HG03469 (cell line): ENCODE data around the gene PAPOLA.
"Not testable (repeated sequence)": the region's sequence is repeated elsewhere in the genome, so short reads cannot be mapped to it uniquely, and the experiment has no call there.

Source experiments
- ATAC-seq: cut with Tn5 transposase; IDR thresholded peaks from one replicate; pipeline ENCODE4 v1.9.1; 2021; ENCODE audit warnings: mild to moderate bottlenecking, moderate library complexity, moderate number of reproducible peaks; ENCODE audit not compliant: unreplicated experiment

The PAPOLA gene

DNA sequence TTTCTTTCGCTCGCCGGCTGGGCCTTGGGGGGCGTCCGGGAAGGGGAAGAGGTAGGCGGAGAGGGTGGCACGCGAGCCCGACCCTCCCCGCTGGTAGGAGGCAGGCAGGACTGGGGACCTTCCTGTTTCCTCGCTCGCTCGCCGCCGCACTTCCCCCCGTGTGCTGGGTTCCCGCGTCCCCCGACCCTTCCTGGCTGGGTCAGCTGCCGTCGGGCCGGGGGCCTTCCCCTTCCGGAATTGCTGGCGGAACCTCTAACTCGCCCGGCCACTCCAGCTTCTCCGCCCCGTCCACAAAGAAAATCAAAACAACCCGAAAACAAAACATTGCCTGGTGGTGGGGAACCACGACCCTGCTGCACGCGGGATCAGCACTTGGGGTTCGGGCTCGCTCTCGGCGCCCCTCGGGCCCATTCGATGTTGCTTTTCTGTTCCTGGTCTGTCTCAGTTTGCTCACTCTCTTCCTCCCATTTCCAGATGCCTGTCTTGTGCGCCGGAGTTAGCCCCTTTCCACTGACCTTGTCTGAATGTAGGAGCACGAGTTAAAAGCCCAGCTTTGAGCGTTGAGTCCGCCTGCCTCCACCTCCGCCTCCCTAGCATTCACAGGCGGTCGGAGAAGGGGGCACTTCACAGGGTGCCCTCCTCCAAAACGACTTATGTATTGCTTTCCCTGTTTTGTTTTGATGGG, 581 bp downstream of the PAPOLA start:
- peak; percentile 15 for ATAC-seq

DNA sequence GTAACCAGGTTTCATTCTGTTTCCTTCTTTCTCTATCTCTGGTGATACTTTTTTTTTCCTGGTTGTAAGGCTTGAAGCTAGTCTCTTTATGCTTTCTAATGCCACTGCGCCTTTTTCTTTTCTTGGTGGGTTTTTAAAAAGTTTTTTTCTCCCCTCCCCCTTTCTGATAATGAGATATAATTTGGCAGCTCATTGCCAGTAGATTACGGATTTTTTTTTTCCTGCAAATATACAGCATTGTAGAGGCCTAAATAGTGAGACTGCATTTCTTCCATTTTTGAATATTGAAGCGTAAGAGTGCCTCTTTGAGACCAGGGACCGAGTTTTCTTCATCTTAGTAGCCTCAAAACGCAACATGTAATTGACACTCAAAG, 1.1 kb downstream of the PAPOLA start:
- ATAC-seq: no peak

DNA sequence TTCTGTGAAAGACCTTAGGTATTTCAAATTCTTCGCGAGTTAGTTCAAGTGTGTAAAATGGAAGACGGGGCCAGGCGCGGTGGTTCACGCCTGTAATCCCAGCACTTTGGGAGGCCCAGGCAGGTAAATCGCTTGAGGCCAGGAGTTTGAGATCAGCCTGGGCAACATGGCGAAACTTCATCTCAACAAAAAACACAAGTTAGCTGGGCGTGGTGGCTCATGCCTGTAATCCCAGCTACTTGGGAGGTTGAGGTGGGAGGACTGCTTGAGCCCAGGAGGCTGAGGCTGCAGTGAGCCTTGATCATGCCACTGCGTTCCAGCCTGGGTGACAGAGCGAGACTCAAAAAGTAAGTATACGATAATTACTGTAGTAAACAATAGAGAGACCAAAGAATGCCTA, 2.2 kb downstream of the PAPOLA start:
- not testable (repeated sequence) for ATAC-seq

DNA sequence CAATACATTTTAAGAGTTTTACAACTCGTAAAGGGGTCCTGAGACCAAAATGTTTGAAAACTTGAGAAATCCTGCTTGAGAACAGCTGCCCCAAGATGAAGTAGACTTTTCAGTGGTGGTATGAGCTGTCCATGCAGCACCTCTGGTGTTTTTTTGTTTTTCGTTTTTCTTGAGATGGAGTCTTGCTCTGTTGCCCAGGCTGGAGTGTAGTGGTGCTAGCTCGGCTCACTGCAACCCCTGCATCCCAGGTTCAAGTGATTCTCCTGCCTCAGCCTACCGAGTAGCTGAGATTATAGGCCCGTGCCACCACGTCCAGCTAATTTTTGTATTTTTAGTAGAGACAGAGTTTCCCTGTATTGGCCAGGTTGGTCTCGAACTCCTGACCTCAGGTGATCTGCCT, 5.5 kb downstream of the PAPOLA start:
- no peak for ATAC-seq

DNA sequence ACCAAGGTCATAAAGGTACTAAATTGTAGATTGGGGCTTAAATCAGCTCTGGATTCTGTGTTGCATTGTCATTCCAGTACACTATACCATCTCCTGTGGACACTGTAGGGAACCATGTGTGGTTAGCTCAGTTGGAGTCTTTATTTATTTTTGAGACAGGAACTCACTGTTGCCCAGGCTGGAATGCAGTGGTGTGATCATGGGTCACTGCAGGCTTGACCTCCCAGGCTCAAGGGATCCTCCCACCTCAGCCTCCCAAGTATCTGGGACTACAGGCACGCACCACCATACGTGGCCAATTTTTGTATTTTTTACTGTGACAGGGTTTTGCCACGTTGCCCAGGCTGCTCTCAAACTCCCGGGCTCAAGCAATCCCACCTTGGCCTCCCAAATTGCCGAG, 6.7 kb downstream of the PAPOLA start:
- no peak for ATAC-seq

DNA sequence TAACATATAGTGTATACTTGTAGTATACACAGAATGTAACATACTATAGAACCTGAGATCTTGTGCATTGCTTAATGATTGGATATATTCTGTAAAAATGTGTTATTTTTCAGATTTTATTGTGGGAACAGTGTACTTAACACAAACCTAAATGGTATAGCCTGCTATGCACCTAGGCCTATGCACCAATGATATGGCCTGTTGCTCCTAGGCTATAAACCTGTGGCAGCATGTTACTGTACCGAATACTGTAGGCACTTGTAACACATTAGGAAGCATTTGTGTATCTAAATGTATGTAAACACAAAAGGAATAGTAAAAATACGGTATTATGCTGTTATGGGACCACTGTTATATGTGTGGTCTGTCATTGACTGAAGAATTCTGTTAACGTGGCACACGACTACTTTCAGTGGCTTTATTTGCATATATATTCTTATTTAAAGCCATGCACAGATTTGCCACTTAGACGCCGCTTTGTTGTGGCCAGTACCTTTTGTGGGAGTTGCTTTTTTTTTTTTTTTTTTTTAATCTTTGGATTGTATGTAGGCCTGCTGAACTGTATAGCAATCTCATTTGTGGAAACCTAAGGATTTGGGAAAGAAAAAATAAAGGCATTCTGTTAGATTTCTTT, 7.4 kb downstream of the PAPOLA start:
- ATAC-seq: no peak

GRCh38 chr14:96511146-96511545, 9.0 kb downstream of the PAPOLA start:
- ATAC-seq: no peak

GRCh38 chr14:96511667-96512066, 9.5 kb downstream of the PAPOLA start:
- no peak for ATAC-seq

DNA sequence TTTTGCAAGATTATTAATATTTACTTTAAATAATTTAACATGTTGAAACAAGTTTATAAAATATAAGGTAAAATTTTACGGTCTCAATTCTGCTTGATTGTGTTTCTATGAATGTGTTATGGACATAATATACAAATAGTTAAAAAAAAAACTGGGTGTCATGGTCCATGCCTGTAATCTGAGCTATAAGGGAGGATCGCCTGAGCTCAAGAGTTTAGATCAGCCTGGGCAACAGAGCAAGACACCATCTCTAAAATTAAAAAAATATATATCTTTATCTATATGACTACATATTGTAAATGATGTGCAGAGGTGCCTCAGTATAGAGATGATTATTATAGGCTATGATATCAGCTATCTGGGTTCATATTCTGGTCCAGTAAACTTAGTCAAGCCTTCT, 9.9 kb downstream of the PAPOLA start:
- ATAC-seq: no peak

- ATAC-seq: no peak
Observed at GRCh38 chr14:96512602-96513397, 10.6 kb downstream of the PAPOLA start.

- no peak for ATAC-seq
Observed at GRCh38 chr14:96514694-96515093, 12.5 kb downstream of the PAPOLA start.

DNA sequence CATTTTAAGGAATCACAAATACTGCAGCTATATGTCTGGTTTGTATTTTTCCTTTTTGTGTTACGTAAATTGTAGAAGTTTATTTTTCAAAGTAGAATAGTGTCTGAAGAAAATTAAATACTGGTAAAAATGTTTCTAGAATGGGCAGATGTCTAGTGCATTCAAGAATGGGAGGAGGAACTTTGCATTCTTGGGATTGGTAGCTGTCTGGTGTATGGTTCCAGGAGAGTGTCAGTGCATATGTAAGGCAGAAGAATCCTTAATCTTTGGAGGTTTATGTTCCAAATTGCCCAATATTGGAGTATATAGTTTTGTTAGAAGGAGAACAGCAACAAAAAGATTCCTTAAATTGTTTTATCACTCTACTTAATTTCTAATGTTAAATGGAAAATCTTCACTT, 13.5 kb downstream of the PAPOLA start:
- ATAC-seq: no peak

- no peak for ATAC-seq
Observed at GRCh38 chr14:96516351-96516750, 14.2 kb downstream of the PAPOLA start.

DNA sequence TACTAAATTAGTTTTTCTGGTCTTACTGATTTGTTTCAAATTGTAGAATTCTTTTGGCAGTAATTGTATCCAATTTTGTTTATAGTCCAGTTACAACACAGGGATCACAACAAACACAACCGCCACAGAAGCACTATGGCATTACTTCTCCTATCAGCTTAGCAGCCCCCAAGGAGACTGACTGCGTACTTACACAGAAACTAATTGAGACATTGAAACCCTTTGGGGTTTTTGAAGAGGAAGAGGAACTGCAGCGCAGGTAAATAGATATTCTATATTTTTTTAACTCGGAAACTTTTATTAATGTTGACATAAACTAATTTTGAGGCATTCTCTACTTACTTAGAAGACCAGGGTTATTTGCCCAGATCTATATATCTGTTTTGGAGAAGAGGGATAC, 17.8 kb downstream of the PAPOLA start:
- ATAC-seq: no peak

GRCh38 chr14:96525452-96525851, 23.3 kb downstream of the PAPOLA start:
- ATAC-seq: no peak

DNA sequence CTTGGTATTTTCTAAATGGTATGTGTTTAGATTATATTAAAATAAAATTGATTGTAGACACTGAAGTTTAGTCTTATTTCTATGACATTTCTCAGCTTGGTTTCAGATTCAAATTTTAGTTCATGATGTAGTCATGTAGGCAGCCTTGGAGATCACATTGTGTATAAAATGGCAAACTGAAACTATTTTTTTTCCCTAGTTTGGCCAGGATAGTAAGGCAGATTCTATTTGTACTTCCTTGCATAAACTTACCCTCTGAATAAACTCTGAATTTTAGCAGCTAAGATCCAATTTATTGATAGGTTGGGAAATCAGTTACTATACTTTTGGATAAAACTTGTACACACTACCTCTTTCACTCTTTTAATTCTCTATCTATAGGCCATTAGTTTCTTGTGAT, 30.4 kb downstream of the PAPOLA start:
- ATAC-seq: no peak

GRCh38 chr14:96536807-96537206, 34.6 kb downstream of the PAPOLA start:
- ATAC-seq: no peak

GRCh38 chr14:96538097-96538989, 36.2 kb downstream of the PAPOLA start:
- ATAC-seq: no peak

GRCh38 chr14:96538990-96539317, 36.8 kb downstream of the PAPOLA start:
- ATAC-seq: no peak

GRCh38 chr14:96554315-96554910, 52.2 kb downstream of the PAPOLA start:
- ATAC-seq: no peak

DNA sequence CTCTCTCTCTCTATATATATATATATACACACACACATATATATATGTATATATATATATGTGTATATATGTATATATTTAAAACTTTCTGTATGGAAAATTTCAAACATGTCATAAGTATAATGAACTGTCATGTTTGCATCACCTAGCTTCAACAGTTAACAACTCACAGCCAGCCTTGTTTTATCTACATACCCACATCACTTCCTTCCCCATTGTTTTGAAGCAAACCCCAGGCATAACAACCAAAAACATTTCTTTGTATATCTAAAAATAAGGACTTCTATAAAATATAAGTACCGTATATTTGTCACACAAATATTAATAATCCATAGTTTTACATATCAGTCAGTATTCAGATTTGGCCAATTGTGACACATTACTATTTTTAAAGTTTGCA, 57.4 kb downstream of the PAPOLA start:
- ATAC-seq: no peak
